Measurements from ENCODE around the gene GAS7.

Gene GAS7

GRCh38 chr17:9905902-9906301, 292.5 kb downstream of the GAS7 start:
- DNase-seq = peak; percentile 49

GRCh38 chr17:9905078-9905415, 293.4 kb downstream of the GAS7 start, which contains the start of gene RCVRN:
Gene RCVRN, minus strand, starts transcription at chr17:9905271. Its CDS starts 91 bp downstream, at chr17:9905180.
- DNase-seq = no peak

- no peak for DNase-seq
These were observed 293.9 kb downstream of the GAS7 start for GRCh38 chr17:9904277-9905077.

- no peak for DNase-seq
These were observed 296.3 kb downstream of the GAS7 start for GRCh38 chr17:9902120-9902519.

- no peak for DNase-seq
These were observed 297.6 kb downstream of the GAS7 start for GRCh38 chr17:9900784-9901183.

GRCh38 chr17:9900044-9900594, 298.3 kb downstream of the GAS7 start:
- DNase-seq = no peak

- DNase-seq = no peak
These were observed 298.9 kb downstream of the GAS7 start for GRCh38 chr17:9899280-9900043.

GRCh38 chr17:9898812-9899211, 299.6 kb downstream of the GAS7 start:
- no peak for DNase-seq

- DNase-seq = no peak
These were observed 300.9 kb downstream of the GAS7 start for GRCh38 chr17:9897372-9897968.

- DNase-seq = no peak
These were observed 302.5 kb downstream of the GAS7 start for GRCh38 chr17:9895923-9896322.

GRCh38 chr17:9894231-9894630, 304.2 kb downstream of the GAS7 start:
- DNase-seq = no peak

GRCh38 chr17:9893411-9894012, 304.9 kb downstream of the GAS7 start:
- no peak for DNase-seq

GRCh38 chr17:9890124-9890523, 308.3 kb downstream of the GAS7 start:
- DNase-seq = no peak

- no peak for DNase-seq
These were observed 310.9 kb downstream of the GAS7 start for GRCh38 chr17:9887508-9887907.

- DNase-seq = no peak
These were observed 312.1 kb downstream of the GAS7 start for GRCh38 chr17:9886141-9886930.

GRCh38 chr17:9883451-9883850, 315.0 kb downstream of the GAS7 start:
- DNase-seq = no peak

GRCh38 chr17:9880582-9880999, 317.8 kb downstream of the GAS7 start:
- DNase-seq = no peak

GRCh38 chr17:9878786-9879525, 319.4 kb downstream of the GAS7 start:
- no peak for DNase-seq

GRCh38 chr17:9878356-9878755, 320.1 kb downstream of the GAS7 start:
- DNase-seq = no peak

GRCh38 chr17:9875441-9875840, 323.0 kb downstream of the GAS7 start:
- DNase-seq = no peak

- DNase-seq = no peak
These were observed 323.7 kb downstream of the GAS7 start for GRCh38 chr17:9874722-9875121.

- no peak for DNase-seq
These were observed 325.6 kb downstream of the GAS7 start for GRCh38 chr17:9872852-9873251.

Data from activated effector memory CD4-positive, alpha-beta T cell treated with anti-CD3 and anti-CD28 coated beads, Interleukin-2, amount 50 U/mL, for 16 hours (primary cell).